GM12891 (cell line): Measurements from ENCODE around the gene MTMR3.

Experiments
- POLR2A ChIP-seq: IDR thresholded peaks from 2 replicates; pipeline ENCODE4 v1.6.1; 2011; ENCODE audit warnings: low read depth, low read length, control low read depth
- POLR2AphosphoS5 ChIP-seq: IDR thresholded peaks from 2 replicates; pipeline ENCODE4 v1.6.1; 2011; ENCODE audit warnings: low read depth, low read length, control low read depth
- POU2F2 ChIP-seq: IDR thresholded peaks from 2 replicates; pipeline ENCODE4 v1.6.1; 2011; ENCODE audit warnings: low read depth, mild to moderate bottlenecking, control low read depth, low read length, moderate library complexity
- TAF1 ChIP-seq: IDR thresholded peaks from 2 replicates; pipeline ENCODE4 v1.6.1; 2011; ENCODE audit warnings: low read depth, low read length, control low read depth

- TF ChIP-seq TAF1 (no peak), POLR2AphosphoS5 (no peak), POLR2A (no peak), POU2F2 (no peak)
Measured at GRCh38 chr22:29992341-29993275, 109.6 kb downstream of the MTMR3 start.
